ENCODE data around the gene ZNF746.

The ZNF746 gene

DNA sequence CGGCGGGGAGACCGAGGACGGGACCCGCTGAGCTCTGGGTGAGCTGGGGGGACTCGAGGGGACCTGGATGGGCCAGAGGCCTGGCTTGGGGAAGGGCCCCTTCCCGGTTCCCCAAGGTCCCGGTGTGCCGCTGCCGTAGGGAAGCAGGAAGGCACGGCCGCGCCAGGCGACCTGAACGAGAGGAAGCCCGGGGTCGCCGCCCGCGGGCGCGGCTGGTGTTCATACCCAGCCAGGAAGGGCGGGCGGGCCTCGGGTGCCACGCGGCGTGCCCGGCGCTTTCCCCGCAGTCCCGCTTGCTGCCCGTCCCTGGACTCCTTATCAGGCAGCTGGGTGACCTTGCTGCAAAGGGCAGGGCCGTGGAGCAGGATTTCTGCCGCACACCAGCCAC, 74.7 kb downstream of the ZNF746 start:
- peak overlapping the region; percentile 50 to 63 for H3K4me3 ChIP-seq (ENCODE audit: low read depth in 1 of 2, low read length in 2 of 2)
- no peak overlapping the region for H3K27ac ChIP-seq (ENCODE audit: low read length)
- no peaks in the 10 kb centered on the region for H3K9me3 ChIP-seq (ENCODE audit: control insufficient read depth in 1 of 2, low read length in 2 of 2)
- H3K27me3 ChIP-seq (ENCODE audit: low read depth, low read length): no peaks in the 10 kb centered on the region
- H3K4me1 ChIP-seq (ENCODE audit: control insufficient read depth in 1 of 2, insufficient read depth in 2 of 2, low read length in 2 of 2): peaks cover 0 to 11% of the 10 kb centered on the region in 2 donors
- no peaks in the 10 kb centered on the region for H3K36me3 ChIP-seq (ENCODE audit: control insufficient read depth in 1 of 2, insufficient read depth in 2 of 2, low read length in 2 of 2)

Measured in muscle layer of duodenum (tissue), 2 donors.